ENCODE results near the gene C12orf42.
"Not testable (repeated sequence)": the region's sequence is repeated elsewhere in the genome, so short reads cannot be mapped to it uniquely, and the experiment has no call there.

- not testable (repeated sequence) for TF ChIP-seq POLR2AphosphoS5 (IDR thresholded peaks at IDR 0.05; ENCODE audit: low read length); CTCF (IDR thresholded peaks at IDR 0.05 in 2 of 3, conservative IDR thresholded peaks at IDR 0.05 in 1 of 3; ENCODE audit: control insufficient read depth in 2 of 3, extremely low read depth in 1 of 3, insufficient read depth in 1 of 3, low read depth in 3 of 3, low read length in 3 of 3); NRF1 (conservative IDR thresholded peaks at IDR 0.05; ENCODE audit: low read depth, low read length); REST (IDR thresholded peaks at IDR 0.05; ENCODE audit: low read depth, low read length); MAX (IDR thresholded peaks at IDR 0.05; ENCODE audit: low read depth, low read length); MTA3 (IDR thresholded peaks at IDR 0.05; ENCODE audit: borderline replicate concordance, low read length)
Measured at GRCh38 chr12:103424849-103425586, 70.8 kb downstream of the C12orf42 start.

Data from GM12878 (cell line).